HEK293 (cell line): ENCODE data around the gene AK3.

Experiments
- GLIS1 ChIP-seq: fragments of 450-650 bp; formaldehyde crosslinking; IDR thresholded peaks from 2 replicates; pipeline ENCODE4 v1.5.1; 2016; ENCODE audit warnings: missing biosample characterization, missing genetic modification characterization
- HOXA7 ChIP-seq: sonication (generic); formaldehyde crosslinking; IDR thresholded peaks from 2 replicates; pipeline ENCODE4 v1.8.1; 2022; ENCODE audit warnings: missing genetic modification reagents, borderline replicate concordance
- IKZF3 ChIP-seq: fragments of 450-650 bp; IDR thresholded peaks from 2 replicates; pipeline ENCODE4 v1.5.0; 2018; ENCODE audit warnings: missing biosample characterization, mild to moderate bottlenecking, missing genetic modification characterization, moderate library complexity
- MZF1 ChIP-seq: fragments of 450-650 bp; formaldehyde crosslinking; IDR thresholded peaks from 2 replicates; pipeline ENCODE4 v1.5.1; 2017; ENCODE audit warnings: missing biosample characterization, missing genetic modification characterization, borderline replicate concordance
- PRDM1 ChIP-seq: fragments of 450-650 bp; formaldehyde crosslinking; IDR thresholded peaks from 2 replicates; pipeline ENCODE4; 2016; ENCODE audit warnings: missing biosample characterization, missing genetic modification characterization
- REPIN1 ChIP-seq: fragments of 450-650 bp; formaldehyde crosslinking; IDR thresholded peaks from 2 replicates; pipeline ENCODE4 v1.5.1; 2017; ENCODE audit warnings: missing biosample characterization, missing genetic modification characterization, low read depth
- SETDB1 ChIP-seq: IDR thresholded peaks from one replicate; pipeline ENCODE4 v1.6.1; 2017; ENCODE audit warnings: mild to moderate bottlenecking, low read length, moderate library complexity, mixed read lengths; ENCODE audit not compliant: insufficient read length
- ZBTB7A ChIP-seq: fragments of 450-650 bp; formaldehyde crosslinking; IDR thresholded peaks from 2 replicates; pipeline ENCODE4 v1.5.1; 2016; ENCODE audit warnings: low read depth, missing biosample characterization, missing genetic modification characterization
- ZNF138 ChIP-seq: fragments of 450-650 bp; formaldehyde crosslinking; IDR thresholded peaks from 2 replicates; pipeline ENCODE4 v1.5.1; 2016; ENCODE audit warnings: missing biosample characterization, missing genetic modification characterization, borderline replicate concordance
- ZNF146 ChIP-seq: fragments of 450-650 bp; formaldehyde crosslinking; IDR thresholded peaks from 2 replicates; pipeline ENCODE4 v1.5.1; 2016; ENCODE audit warnings: missing biosample characterization, missing genetic modification characterization
- ZNF184 ChIP-seq: fragments of 450-650 bp; IDR thresholded peaks from 2 replicates; pipeline ENCODE4 v1.5.1; 2018; ENCODE audit warnings: missing biosample characterization, mild to moderate bottlenecking, missing genetic modification characterization
- ZNF2 ChIP-seq: fragments of 450-650 bp; formaldehyde crosslinking; IDR thresholded peaks from 2 replicates; pipeline ENCODE4 v1.5.1; 2016; ENCODE audit warnings: missing biosample characterization, missing genetic modification characterization
- ZNF223 ChIP-seq: fragments of 450-650 bp; formaldehyde crosslinking; IDR thresholded peaks from 2 replicates; pipeline ENCODE4 v1.5.1; 2016; ENCODE audit warnings: missing biosample characterization, missing genetic modification characterization
- ZNF23 ChIP-seq: fragments of 450-650 bp; formaldehyde crosslinking; IDR thresholded peaks from 2 replicates; pipeline ENCODE4 v1.5.1; 2016; ENCODE audit warnings: missing biosample characterization, missing genetic modification characterization, borderline replicate concordance
- ZNF292 ChIP-seq: fragments of 450-650 bp; formaldehyde crosslinking; IDR thresholded peaks from 2 replicates; pipeline ENCODE4 v1.5.1; 2016; ENCODE audit warnings: low read depth, missing biosample characterization, missing genetic modification characterization, borderline replicate concordance
- ZNF341 ChIP-seq: fragments of 450-650 bp; formaldehyde crosslinking; IDR thresholded peaks from 2 replicates; pipeline ENCODE4; 2016; ENCODE audit warnings: low read depth, missing biosample characterization, missing genetic modification characterization
- ZNF350 ChIP-seq: fragments of 450-650 bp; formaldehyde crosslinking; IDR thresholded peaks from 2 replicates; pipeline ENCODE4 v1.5.0; 2017; ENCODE audit warnings: missing biosample characterization, mild to moderate bottlenecking, missing genetic modification characterization
- ZNF391 ChIP-seq: fragments of 450-650 bp; formaldehyde crosslinking; IDR thresholded peaks from 2 replicates; pipeline ENCODE4 v1.5.1; 2016; ENCODE audit warnings: low read depth, missing biosample characterization, missing genetic modification characterization, borderline replicate concordance
- ZNF501 ChIP-seq: fragments of 450-650 bp; formaldehyde crosslinking; IDR thresholded peaks from 2 replicates; pipeline ENCODE4 v1.5.1; 2016; ENCODE audit warnings: missing biosample characterization, missing genetic modification characterization
- ZNF514 ChIP-seq: fragments of 450-650 bp; formaldehyde crosslinking; IDR thresholded peaks from 2 replicates; pipeline ENCODE4 v1.5.1; 2016; ENCODE audit warnings: missing biosample characterization, missing genetic modification characterization
- ZNF521 ChIP-seq: fragments of 450-650 bp; formaldehyde crosslinking; IDR thresholded peaks from 2 replicates; pipeline ENCODE4 v1.5.1; 2017; ENCODE audit warnings: missing biosample characterization, mild to moderate bottlenecking, missing genetic modification characterization
- ZNF560 ChIP-seq: fragments of 450-650 bp; formaldehyde crosslinking; IDR thresholded peaks from 2 replicates; pipeline ENCODE4 v1.5.1; 2017; ENCODE audit warnings: missing biosample characterization, missing genetic modification characterization, borderline replicate concordance
- ZNF624 ChIP-seq: fragments of 450-650 bp; formaldehyde crosslinking; IDR thresholded peaks from 2 replicates; pipeline ENCODE4 v1.5.1; 2017; ENCODE audit warnings: missing biosample characterization, missing genetic modification characterization
- ZNF677 ChIP-seq: fragments of 450-650 bp; IDR thresholded peaks from 2 replicates; pipeline ENCODE4 v1.5.0; 2018; ENCODE audit warnings: missing biosample characterization, mild to moderate bottlenecking, missing genetic modification characterization, moderate library complexity
- ZNF776 ChIP-seq: fragments of 450-650 bp; formaldehyde crosslinking; IDR thresholded peaks from 2 replicates; pipeline ENCODE4 v1.5.0; 2017; ENCODE audit warnings: missing biosample characterization, missing genetic modification characterization, borderline replicate concordance
- ZNF830 ChIP-seq: fragments of 450-650 bp; IDR thresholded peaks from 2 replicates; pipeline ENCODE4 v1.5.0; 2018; ENCODE audit warnings: missing biosample characterization, missing genetic modification characterization, low read depth, mild to moderate bottlenecking, moderate library complexity
- ZSCAN16 ChIP-seq: fragments of 450-650 bp; formaldehyde crosslinking; IDR thresholded peaks from 2 replicates; pipeline ENCODE4 v1.5.1; 2016; ENCODE audit warnings: missing biosample characterization, missing genetic modification characterization
- TF ChIP-seq, protein P1 (sequence below): fragments of 450-650 bp; formaldehyde crosslinking; IDR thresholded peaks from 2 replicates; pipeline ENCODE4 v1.5.1; 2016; ENCODE audit warnings: missing biosample characterization, missing genetic modification characterization
- TF ChIP-seq, protein P2 (sequence below): fragments of 450-650 bp; formaldehyde crosslinking; IDR thresholded peaks from 2 replicates; pipeline ENCODE4 v1.5.1; 2017; ENCODE audit warnings: missing biosample characterization, missing genetic modification characterization
- TF ChIP-seq, protein P3 (sequence below): fragments of 450-650 bp; formaldehyde crosslinking; IDR thresholded peaks from 2 replicates; pipeline ENCODE4 v1.5.1; 2016; ENCODE audit warnings: missing biosample characterization, missing genetic modification characterization
- TF ChIP-seq, protein P4 (sequence below): fragments of 450-650 bp; formaldehyde crosslinking; IDR thresholded peaks from 2 replicates; pipeline ENCODE4 v1.5.1; 2016; ENCODE audit warnings: missing biosample characterization, missing genetic modification characterization

Gene AK3

DNA sequence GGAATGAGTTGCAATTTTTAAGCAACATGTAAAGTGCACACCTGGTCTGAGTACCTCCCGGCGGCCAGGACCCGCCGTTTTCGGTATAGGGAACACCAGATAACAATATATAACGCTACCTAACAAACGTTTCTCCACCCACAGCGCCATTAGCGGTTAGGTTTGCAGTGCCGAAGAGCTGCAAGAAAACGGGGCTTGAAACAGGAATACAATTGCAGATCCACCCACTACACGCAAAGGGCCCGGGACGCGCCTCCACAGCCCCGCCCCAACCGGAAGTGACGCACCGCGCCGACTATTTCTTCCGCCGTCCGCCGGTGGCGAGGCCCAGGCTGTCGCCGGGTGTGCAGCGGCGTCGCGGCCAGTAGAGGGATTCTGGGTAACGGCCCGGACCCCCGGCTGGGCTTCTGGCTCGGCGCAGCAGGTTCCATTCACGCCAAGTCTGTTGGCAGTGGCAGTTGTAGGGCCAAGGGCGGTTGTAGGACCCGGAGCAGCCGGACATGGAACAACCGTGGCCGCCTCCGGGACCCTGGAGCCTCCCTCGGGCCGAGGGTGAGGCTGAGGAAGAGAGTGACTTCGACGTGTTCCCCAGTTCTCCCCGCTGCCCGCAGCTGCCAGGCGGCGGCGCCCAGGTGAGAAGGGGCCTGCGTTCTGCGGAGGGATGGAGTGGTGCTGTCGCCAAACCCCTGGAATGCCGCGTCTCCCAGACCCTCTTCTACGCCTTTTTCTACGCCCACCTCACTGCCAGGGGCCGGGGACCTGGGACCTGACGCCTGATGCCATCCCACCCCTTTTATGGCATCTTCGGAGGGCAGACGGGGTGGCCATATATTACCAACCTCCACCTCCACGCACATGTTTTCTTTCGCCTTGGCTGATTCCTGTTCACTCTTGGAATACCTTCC lies 61.5 kb downstream of the AK3 start, which contains the start of gene CDC37L1 (continued):
- TF ChIP-seq GLIS1 = peak; percentile 57
- no peak for TF ChIP-seq ZSCAN16 (tag by site-specific recombination)
- TF ChIP-seq, protein P1, sequence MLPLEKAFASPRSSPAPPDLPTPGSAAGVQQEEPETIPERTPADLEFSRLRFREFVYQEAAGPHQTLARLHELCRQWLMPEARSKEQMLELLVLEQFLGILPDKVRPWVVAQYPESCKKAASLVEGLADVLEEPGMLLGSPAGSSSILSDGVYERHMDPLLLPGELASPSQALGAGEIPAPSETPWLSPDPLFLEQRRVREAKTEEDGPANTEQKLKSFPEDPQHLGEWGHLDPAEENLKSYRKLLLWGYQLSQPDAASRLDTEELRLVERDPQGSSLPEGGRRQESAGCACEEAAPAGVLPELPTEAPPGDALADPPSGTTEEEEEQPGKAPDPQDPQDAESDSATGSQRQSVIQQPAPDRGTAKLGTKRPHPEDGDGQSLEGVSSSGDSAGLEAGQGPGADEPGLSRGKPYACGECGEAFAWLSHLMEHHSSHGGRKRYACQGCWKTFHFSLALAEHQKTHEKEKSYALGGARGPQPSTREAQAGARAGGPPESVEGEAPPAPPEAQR (tag by site-specific recombination) = no peak
- TF ChIP-seq IKZF3 (tag by site-specific recombination) = no peak
- no peak for TF ChIP-seq ZNF146 (tag by site-specific recombination)
- TF ChIP-seq ZNF776 (tag by site-specific recombination) = no peak
- no peak for TF ChIP-seq PRDM1 (tag by site-specific recombination)
- no peak for TF ChIP-seq SETDB1
- no peak for TF ChIP-seq ZNF521 (tag by site-specific recombination)
- TF ChIP-seq ZNF830 (tag by site-specific recombination) = no peak
- TF ChIP-seq, protein P2, sequence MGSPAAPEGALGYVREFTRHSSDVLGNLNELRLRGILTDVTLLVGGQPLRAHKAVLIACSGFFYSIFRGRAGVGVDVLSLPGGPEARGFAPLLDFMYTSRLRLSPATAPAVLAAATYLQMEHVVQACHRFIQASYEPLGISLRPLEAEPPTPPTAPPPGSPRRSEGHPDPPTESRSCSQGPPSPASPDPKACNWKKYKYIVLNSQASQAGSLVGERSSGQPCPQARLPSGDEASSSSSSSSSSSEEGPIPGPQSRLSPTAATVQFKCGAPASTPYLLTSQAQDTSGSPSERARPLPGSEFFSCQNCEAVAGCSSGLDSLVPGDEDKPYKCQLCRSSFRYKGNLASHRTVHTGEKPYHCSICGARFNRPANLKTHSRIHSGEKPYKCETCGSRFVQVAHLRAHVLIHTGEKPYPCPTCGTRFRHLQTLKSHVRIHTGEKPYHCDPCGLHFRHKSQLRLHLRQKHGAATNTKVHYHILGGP = no peak
- TF ChIP-seq ZNF514 = no peak
- TF ChIP-seq ZNF677 (tag by site-specific recombination) = no peak
- no peak for TF ChIP-seq ZNF560 (tag by site-specific recombination)
- no peak for TF ChIP-seq MZF1
- no peak for TF ChIP-seq ZNF292 (tag by site-specific recombination)
- peak; percentile 41; the same call in 1 of the 2 replicates for TF ChIP-seq ZNF391 (tag by site-specific recombination)
- TF ChIP-seq ZNF350 (tag by site-specific recombination) = no peak
- no peak for TF ChIP-seq ZBTB7A (tag by site-specific recombination)
- TF ChIP-seq REPIN1 = no peak
- TF ChIP-seq ZNF23 (tag by site-specific recombination) = no peak
- no peak for TF ChIP-seq ZNF184 (tag by site-specific recombination)
- TF ChIP-seq, protein P3, sequence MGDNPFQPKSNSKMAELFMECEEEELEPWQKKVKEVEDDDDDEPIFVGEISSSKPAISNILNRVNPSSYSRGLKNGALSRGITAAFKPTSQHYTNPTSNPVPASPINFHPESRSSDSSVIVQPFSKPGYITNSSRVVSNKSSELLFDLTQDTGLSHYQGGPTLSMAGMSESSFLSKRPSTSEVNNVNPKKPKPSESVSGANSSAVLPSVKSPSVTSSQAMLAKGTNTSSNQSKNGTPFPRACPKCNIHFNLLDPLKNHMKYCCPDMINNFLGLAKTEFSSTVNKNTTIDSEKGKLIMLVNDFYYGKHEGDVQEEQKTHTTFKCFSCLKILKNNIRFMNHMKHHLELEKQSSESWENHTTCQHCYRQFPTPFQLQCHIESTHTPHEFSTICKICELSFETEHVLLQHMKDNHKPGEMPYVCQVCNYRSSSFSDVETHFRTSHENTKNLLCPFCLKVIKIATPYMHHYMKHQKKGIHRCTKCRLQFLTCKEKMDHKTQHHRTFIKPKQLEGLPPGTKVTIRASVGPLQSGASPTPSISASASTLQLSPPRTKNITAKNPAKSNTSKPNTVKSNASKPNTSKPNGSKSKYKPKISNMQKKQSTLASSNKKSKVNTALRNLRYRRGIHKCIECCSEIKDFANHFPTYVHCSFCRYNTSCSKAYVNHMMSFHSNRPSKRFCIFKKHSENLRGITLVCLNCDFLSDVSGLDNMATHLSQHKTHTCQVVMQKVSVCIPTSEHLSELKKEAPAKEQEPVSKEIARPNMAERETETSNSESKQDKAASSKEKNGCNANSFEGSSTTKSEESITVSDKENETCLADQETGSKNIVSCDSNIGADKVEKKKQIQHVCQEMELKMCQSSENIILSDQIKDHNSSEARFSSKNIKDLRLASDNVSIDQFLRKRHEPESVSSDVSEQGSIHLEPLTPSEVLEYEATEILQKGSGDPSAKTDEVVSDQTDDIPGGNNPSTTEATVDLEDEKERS = no peak
- TF ChIP-seq ZNF624 (tag by site-specific recombination) = no peak
- peak; percentile 73 for TF ChIP-seq ZNF501 (tag by site-specific recombination)
- TF ChIP-seq ZNF138 (tag by site-specific recombination) = no peak
- TF ChIP-seq, protein P4, sequence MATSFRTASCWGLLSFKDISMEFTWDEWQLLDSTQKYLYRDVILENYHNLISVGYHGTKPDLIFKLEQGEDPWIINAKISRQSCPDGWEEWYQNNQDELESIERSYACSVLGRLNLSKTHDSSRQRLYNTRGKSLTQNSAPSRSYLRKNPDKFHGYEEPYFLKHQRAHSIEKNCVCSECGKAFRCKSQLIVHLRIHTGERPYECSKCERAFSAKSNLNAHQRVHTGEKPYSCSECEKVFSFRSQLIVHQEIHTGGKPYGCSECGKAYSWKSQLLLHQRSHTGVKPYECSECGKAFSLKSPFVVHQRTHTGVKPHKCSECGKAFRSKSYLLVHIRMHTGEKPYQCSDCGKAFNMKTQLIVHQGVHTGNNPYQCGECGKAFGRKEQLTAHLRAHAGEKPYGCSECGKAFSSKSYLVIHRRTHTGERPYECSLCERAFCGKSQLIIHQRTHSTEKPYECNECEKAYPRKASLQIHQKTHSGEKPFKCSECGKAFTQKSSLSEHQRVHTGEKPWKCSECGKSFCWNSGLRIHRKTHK (tag by site-specific recombination) = no peak
- no peak for TF ChIP-seq ZNF223 (tag by site-specific recombination)
- TF ChIP-seq HOXA7 (CRISPR knock-in tag) = no peak
- TF ChIP-seq ZNF2 (tag by site-specific recombination) = peak; percentile 63
- peak; percentile 56 for TF ChIP-seq ZNF341 (tag by site-specific recombination)
